HG03442 (cell line): ENCODE results near the gene EIF3I.
A peak's percentile ranks its signal among the peaks of the same experiment; 100 is the strongest.

Experiments used
- ATAC-seq: cut with Tn5 transposase; IDR thresholded peaks from one replicate; pipeline ENCODE4 v1.9.1; 2021; ENCODE audit warnings: mild to moderate bottlenecking, moderate library complexity; ENCODE audit not compliant: unreplicated experiment

Gene EIF3I

GRCh38 chr1:32221980-32222755 lies at the start of gene EIF3I, which contains the start of gene TMEM234:
Gene EIF3I (plus strand): TSS chr1:32222407. CDS start chr1:32222442, 35 bp downstream.
Gene TMEM234 (minus strand): TSS chr1:32222353. CDS start chr1:32222322, 31 bp downstream.
- peak; percentile 95 for ATAC-seq

GRCh38 chr1:32172621-32173245 lies 49.5 kb upstream of the EIF3I start:
- ATAC-seq = no peak

DNA sequence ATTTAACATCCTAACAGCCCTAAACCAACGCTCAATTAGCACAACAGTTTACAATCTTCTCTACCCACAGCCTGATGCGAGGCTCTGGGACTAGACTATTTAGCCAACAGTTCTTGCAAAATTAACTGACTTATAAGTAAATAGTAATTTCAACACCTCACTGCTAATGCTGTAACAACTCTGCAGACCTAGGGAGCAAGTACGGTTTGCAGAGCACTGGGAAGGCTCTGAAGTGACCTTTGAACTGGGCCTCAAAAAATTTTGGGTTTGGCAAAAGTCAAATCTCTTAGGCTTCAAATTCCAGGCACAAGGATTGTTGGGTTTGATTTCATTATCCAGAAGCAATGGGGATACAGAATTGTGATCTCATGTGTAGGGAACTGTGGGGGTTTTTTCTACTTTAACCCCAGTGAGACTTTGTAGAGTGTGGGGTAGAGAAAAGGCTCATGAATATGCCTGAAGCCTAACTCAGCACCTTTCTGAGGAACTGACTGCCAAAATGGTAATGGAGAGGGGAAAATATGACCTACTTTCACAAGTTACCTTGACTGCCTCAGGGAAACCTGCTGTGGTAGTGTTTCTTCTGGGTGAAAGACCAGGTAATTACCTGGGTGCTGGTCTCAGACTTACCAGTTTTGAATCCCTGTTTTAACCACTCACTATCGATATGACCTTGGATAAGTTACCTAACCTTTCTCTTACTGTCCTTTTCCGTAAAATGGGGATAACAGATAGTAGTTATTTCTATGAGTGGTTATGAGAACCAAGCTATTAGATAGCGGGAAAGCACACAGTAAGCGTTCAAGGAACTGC lies 43.6 kb upstream of the EIF3I start:
- no peak for ATAC-seq

DNA sequence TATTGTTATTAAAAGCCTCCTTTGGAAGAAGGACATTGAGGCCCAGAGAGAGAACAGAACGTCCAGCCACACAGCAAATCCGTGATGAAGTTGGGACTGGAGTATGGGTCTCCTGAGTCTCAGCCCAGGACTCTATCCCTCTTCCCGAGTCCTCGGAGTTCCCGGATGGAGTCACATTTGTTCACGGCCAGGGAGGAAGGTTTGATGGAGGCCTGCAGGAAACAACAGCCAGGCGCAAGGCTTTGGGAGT lies 43.1 kb upstream of the EIF3I start:
- no peak for ATAC-seq

- ATAC-seq = peak; percentile 84
Measured at GRCh38 chr1:32179443-32180185, 42.6 kb upstream of the EIF3I start, which contains the start of gene TXLNA. Gene TXLNA (plus strand): TSS chr1:32179675. CDS start chr1:32180346, 671 bp downstream.

DNA sequence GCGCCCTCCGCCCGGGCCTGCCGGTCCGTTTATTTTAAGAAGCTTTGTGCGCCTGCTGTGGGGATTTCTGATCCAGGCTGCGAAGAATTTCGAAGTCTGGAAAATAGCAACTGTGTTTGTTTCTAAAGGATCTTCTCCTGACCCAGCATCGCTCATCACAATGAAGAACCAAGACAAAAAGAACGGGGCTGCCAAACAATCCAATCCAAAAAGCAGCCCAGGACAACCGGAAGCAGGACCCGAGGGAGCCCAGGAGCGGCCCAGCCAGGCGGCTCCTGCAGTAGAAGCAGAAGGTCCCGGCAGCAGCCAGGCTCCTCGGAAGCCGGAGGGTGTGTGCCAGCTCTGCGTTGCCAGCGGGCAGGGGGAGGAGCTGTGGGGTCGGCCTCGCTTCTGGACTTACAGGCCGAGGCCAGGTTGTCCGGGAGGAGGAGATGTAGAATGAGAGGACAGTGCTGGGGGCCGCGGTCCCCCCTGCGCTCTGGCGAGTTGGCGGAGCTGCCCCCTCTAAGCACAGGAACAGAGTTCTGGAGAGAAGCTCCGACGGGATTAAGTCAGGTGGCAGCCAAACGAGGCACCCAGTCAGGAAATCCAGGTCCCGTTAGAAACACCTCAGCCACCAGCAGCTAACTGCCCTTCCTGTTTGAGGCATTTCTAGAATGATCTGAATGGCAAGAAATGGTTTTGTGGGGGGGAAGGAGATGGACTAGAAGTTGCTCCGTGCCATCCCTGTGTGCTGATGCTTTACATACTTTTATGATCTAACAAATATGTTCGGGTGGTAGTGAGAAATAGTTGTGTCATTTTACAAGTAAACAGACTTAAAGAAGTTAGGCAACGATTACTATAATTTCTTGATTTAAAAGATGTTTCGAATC lies 41.8 kb upstream of the EIF3I start:
- ATAC-seq = no peak

- no peak for ATAC-seq
Measured at GRCh38 chr1:32181065-32181464, 41.1 kb upstream of the EIF3I start.

GRCh38 chr1:32181563-32181962 lies 40.6 kb upstream of the EIF3I start:
- no peak for ATAC-seq

GRCh38 chr1:32182060-32182459 lies 40.1 kb upstream of the EIF3I start:
- no peak for ATAC-seq

DNA sequence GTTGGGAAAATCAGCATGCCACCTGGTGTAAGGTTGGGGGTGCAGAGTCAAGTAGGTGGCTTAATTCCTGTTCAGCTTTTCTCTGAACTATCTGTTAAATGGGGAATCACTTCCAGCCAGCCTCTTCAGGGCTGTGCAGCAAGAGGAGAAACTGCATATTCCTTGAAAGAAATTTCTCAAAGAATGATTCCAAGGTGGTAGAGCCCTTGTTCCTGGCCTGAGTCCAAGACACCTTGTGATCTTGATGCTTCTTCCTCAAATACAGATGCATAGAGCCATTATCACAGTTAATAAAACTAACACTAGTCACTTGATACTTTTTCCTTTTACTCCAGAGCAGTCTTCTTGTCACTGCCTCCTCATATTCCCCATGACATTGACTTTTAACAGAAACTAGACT lies 37.6 kb upstream of the EIF3I start:
- no peak for ATAC-seq

DNA sequence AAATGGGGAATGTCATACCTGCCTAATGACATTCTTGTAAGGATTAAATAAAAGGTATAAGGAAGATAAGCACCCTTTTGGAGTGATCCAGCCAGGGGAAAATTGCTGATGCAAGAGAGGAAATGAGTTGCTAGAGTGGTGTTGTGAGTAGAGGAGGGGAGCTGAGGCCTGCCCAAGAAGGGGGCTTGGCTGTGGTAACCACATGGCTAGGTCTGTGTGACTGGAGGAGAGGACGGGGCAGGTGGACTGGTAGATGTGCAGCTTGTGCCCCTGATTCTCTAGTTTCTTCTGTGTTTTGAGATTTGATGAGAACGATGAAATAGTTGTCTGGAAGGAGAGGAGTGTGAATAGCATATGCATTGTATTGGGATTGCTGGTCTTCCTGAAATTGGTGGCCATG lies 36.1 kb upstream of the EIF3I start:
- no peak for ATAC-seq

GRCh38 chr1:32186491-32186890 lies 35.7 kb upstream of the EIF3I start:
- no peak for ATAC-seq

- no peak for ATAC-seq
Measured at GRCh38 chr1:32187850-32188249, 34.4 kb upstream of the EIF3I start.

DNA sequence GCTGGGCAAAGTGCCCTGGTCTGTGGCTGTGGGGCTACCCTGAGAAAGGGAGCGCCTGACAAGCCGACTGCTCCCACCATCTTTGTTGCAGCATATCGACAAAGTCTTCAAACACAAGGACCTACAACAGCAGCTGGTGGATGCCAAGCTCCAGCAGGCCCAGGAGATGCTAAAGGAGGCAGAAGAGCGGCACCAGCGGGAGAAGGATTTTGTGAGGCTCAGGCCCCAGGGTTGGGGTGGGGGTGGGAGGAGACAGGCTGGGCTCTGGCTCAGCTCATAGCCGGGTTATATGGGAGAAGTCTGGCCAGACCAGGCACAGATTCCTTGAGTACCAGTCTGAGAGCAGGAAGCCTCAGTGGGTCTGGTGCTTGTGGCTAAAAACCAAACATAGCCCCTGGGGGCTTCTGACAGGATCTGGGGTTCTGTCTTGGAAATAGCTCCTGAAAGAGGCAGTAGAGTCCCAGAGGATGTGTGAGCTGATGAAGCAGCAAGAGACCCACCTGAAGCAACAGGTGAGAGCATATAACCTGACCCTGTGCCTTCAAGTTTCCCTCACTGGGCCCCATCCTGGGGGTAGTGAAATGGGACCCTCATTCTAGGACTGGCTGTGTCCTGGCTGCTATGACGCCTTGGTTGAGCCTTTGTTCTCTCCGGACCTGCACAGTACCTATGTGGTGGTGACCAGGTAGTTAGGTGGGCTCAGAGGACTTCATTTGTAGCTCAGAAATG lies 29.8 kb upstream of the EIF3I start:
- ATAC-seq = no peak

DNA sequence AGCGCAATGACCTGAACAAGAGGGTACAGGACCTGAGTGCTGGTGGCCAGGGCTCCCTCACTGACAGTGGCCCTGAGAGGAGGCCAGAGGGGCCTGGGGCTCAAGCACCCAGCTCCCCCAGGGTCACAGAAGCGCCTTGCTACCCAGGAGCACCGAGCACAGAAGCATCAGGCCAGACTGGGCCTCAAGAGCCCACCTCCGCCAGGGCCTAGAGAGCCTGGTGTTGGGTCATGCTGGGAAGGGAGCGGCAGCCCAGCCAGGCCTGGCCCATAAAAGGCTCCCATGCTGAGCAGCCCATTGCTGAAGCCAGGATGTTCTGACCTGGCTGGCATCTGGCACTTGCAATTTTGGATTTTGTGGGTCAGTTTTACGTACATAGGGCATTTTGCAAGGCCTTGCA lies 27.2 kb upstream of the EIF3I start:
- ATAC-seq = no peak

DNA sequence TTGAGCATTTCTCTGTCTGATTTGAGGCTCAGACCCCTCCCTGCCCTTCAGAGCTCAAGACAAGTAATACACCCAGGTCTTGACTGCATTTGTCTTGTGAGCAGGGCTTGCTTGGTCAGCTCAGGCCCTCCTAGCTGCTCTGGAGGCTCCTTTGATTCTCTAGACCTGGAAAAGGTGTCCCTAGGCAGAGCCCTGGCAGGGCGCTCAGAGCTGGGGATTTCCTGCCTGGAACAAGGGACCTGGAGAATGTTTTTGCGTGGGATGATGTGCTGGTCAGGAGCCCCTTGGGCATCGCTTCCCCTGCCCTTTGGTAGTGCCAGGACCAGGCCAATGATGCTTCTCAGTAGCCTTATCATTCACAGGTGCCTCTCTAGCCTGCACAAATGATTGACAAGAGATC lies 26.7 kb upstream of the EIF3I start:
- no peak for ATAC-seq

DNA sequence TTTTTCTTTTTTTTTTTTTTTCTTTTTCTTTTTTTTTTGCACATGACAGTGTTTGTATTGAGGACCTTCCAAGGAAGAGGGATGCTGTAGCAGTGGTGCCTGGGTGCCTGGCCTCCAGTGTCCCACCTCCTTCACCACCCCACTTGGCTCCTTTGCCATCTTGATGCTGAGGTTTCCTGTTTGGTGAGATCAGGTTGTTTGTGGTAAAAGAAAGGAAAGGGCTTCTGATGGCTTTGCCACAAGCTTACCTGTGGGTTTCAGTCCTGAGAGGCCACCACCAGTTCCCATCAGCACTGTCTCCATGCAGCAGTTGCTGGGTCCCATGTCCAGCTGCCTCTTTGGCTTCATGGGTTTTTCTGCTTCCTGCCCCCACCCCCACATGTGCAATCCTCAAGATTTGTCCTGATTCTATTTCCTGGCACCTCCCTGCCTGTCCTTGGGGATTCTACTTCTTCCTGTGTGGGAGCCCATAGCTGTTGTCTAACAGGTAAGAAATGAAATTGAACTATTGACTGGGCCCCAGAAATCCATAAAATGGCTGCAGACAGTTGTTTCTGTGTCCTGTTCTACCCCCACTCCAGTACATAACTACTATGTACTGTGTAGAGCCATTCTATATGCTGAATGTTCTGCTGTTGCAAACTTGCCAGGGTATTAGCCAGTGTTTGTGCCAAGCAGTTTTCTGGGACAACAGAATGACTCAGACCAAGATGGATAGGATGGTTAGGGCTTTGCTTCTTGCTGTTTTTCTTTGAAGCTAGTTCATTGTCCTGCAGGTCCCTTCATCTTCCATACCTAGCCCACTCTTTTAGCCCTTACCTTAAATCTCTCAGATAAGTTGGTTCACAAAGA lies 26.0 kb upstream of the EIF3I start:
- ATAC-seq = no peak

- ATAC-seq = no peak
Measured at GRCh38 chr1:32197074-32197473, 25.1 kb upstream of the EIF3I start.

DNA sequence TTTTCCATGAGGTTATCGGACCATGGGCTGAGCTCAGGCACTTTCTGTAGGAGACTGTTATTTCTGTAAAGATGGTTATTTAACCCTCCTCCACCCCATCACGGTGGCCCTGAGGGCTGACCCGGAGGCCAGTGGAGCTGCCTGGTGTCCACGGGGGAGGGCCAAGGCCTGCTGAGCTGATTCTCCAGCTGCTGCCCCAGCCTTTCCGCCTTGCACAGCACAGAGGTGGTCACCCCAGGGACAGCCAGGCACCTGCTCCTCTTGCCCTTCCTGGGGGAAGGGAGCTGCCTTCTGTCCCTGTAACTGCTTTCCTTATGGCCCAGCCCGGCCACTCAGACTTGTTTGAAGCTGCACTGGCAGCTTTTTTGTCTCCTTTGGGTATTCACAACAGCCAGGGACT lies 24.4 kb upstream of the EIF3I start:
- no peak for ATAC-seq
